Endothelial cell (in vitro differentiated cells): ENCODE results near the gene TLR9. TPM values are rescaled to one million over a fixed set of nuclear protein-coding genes. Genes with fewer than 3 reads are reported as not detected.

Source experiments
- DNase-seq: peaks from one replicate; pipeline ENCODE4 v3.0.0; 2021; ENCODE audit warnings: low spot score
- H3K27ac Mint-ChIP-seq: one replicate; pipeline ENCODE4 v1.8.0; 2021; ENCODE audit warnings: mixed read lengths, inconsistent platforms; ENCODE audit not compliant: unreplicated experiment
- H3K27me3 Mint-ChIP-seq: one replicate; pipeline ENCODE4 v1.8.0; 2021; ENCODE audit warnings: mild to moderate bottlenecking, moderate library complexity, mixed read lengths, inconsistent platforms; ENCODE audit not compliant: unreplicated experiment
- H3K36me3 Mint-ChIP-seq: one replicate; pipeline ENCODE4 v1.8.0; 2021; ENCODE audit warnings: mild to moderate bottlenecking, low read depth, mixed read lengths, inconsistent platforms; ENCODE audit not compliant: unreplicated experiment
- H3K4me1 Mint-ChIP-seq: one replicate; pipeline ENCODE4 v1.8.0; 2021; ENCODE audit warnings: mild to moderate bottlenecking, mixed read lengths, inconsistent platforms; ENCODE audit not compliant: unreplicated experiment
- H3K4me3 Mint-ChIP-seq: one replicate; pipeline ENCODE4 v1.8.0; 2021; ENCODE audit warnings: mild to moderate bottlenecking, mixed read lengths, inconsistent platforms; ENCODE audit not compliant: unreplicated experiment
- H3K9me3 Mint-ChIP-seq: one replicate; pipeline ENCODE4 v1.8.0; 2021; ENCODE audit warnings: mixed read lengths, inconsistent platforms; ENCODE audit not compliant: unreplicated experiment
- total RNA-seq: library from RNA; stranded (reverse); fragmentation: NEBNext Ultra II Directional; extraction: Animal tissue kit (Norgen Biotek cat#: 25700); gene quantifications from one replicate; pipeline ENCODE4 v1.2.1, GENCODE V29; 2021; ENCODE audit not compliant: unreplicated experiment
- TF ChIP-seq, protein P1 (sequence below): fragments of 200-600 bp; sonication (generic); IDR thresholded peaks from one replicate; pipeline ENCODE4 v1.5.0; 2021; ENCODE audit warnings: antibody characterized with exemption; ENCODE audit not compliant: unreplicated experiment

The TLR9 gene
- total RNA-seq, 1 donor from 2014 or later: not detected

- Mint-ChIP-seq H3K27me3 (peaks cover 3% of the 10 kb centered on the region), H3K36me3 (peaks cover 20% of the 10 kb centered on the region), H3K27ac (peak overlapping the region; percentile 94), H3K4me1 (peaks cover 27% of the 10 kb centered on the region), H3K9me3 (no peaks in the 10 kb centered on the region), H3K4me3 (no peak overlapping the region)
- DNase-seq: no peak
- TF ChIP-seq, protein P1, sequence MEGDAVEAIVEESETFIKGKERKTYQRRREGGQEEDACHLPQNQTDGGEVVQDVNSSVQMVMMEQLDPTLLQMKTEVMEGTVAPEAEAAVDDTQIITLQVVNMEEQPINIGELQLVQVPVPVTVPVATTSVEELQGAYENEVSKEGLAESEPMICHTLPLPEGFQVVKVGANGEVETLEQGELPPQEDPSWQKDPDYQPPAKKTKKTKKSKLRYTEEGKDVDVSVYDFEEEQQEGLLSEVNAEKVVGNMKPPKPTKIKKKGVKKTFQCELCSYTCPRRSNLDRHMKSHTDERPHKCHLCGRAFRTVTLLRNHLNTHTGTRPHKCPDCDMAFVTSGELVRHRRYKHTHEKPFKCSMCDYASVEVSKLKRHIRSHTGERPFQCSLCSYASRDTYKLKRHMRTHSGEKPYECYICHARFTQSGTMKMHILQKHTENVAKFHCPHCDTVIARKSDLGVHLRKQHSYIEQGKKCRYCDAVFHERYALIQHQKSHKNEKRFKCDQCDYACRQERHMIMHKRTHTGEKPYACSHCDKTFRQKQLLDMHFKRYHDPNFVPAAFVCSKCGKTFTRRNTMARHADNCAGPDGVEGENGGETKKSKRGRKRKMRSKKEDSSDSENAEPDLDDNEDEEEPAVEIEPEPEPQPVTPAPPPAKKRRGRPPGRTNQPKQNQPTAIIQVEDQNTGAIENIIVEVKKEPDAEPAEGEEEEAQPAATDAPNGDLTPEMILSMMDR: no peak
Measured at GRCh38 chr3:52217409-52217805, 8.0 kb downstream of the TLR9 start.

DNA sequence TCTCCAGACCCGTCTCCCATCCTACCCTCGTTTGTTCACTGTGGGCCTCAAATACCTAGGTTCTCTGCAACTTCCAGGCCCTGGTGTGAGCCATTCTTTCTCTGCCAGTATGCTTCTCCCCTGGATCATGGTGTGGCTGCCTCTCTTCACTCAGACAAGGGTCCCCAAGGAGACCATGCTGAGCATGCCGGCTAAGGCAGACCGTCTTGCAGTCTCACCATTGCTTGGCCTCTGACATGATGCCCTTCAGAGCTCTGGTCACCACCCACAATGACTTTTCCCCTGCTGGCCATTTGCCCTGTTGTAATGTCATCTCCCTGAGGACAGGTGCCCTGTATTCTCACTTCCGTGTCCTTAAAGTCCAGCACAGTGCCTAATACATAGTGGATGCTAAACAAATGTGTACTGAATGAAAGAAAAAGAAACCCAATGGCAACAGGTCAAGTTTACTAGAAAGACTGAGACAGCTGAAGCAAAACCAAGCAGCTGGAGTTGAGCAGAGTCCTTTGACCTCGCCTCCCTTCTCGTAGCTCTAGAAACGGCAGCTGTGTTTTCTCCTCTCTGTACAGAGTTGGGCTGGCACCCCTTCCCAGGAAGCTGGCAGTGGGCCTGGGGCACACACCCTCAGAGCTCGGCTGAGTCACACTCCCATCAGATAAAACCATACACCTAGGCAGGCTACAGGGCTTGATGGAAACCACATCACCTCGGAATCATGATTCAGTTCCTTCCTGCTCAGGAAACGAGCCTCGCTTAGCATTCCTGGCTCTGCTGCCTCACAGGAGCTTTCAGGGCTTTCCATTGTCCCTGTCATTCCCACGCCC is 8.6 kb downstream of the TLR9 start:
- Mint-ChIP-seq H3K4me3 (no peak overlapping the region), H3K27ac (peak overlapping the region; percentile 94), H3K4me1 (peaks cover 27% of the 10 kb centered on the region), H3K9me3 (no peaks in the 10 kb centered on the region), H3K27me3 (peaks cover 3% of the 10 kb centered on the region), H3K36me3 (peaks cover 25% of the 10 kb centered on the region)
- DNase-seq: no peak
- TF ChIP-seq, protein P1: no peak

DNA sequence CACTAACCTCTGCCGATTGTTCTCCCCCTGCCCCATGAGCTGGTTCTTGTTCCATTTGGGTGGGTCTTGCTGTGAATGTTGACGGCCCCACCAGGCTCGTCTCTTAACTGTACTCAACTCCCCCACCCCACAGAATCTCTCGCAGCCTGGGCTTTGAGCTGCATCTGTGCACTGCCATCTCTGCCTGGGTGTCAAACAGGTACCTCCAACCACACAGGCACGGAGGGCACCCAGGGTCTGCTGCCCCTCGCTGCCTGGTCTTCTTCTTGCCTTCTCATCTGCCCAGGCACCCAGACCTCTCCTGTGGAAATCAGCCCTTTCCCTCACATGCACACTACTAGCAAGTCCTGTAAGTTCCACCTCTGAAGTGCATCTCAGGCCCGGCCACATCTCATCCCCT is 10.1 kb downstream of the TLR9 start:
- H3K4me1 Mint-ChIP-seq: peaks cover 27% of the 10 kb centered on the region
- peaks cover 1% of the 10 kb centered on the region for H3K27me3 Mint-ChIP-seq
- no peaks in the 10 kb centered on the region for H3K9me3 Mint-ChIP-seq
- H3K4me3 Mint-ChIP-seq: peak overlapping the region; percentile 2
- TF ChIP-seq, protein P1: no peak
- H3K27ac Mint-ChIP-seq: peak overlapping the region; percentile 1
- peaks cover 26% of the 10 kb centered on the region for H3K36me3 Mint-ChIP-seq
- no peak for DNase-seq

GRCh38 chr3:52213901-52214300 is 11.5 kb downstream of the TLR9 start:
- no peak overlapping the region for H3K27ac Mint-ChIP-seq
- TF ChIP-seq, protein P1: no peak
- no peak for DNase-seq
- no peak overlapping the region for H3K4me3 Mint-ChIP-seq
- no peaks in the 10 kb centered on the region for H3K9me3 Mint-ChIP-seq
- H3K27me3 Mint-ChIP-seq: peaks cover 1% of the 10 kb centered on the region
- H3K4me1 Mint-ChIP-seq: peaks cover 23% of the 10 kb centered on the region
- peaks cover 34% of the 10 kb centered on the region for H3K36me3 Mint-ChIP-seq

GRCh38 chr3:52213005-52213404 is 12.4 kb downstream of the TLR9 start:
- Mint-ChIP-seq H3K27ac (no peak overlapping the region), H3K36me3 (peaks cover 39% of the 10 kb centered on the region), H3K27me3 (peaks cover 1% of the 10 kb centered on the region), H3K4me1 (peaks cover 16% of the 10 kb centered on the region), H3K4me3 (no peak overlapping the region), H3K9me3 (no peaks in the 10 kb centered on the region)
- TF ChIP-seq, protein P1: no peak
- DNase-seq: no peak
